WTC11 (cell line): ENCODE results near the gene C1QTNF12. TPM values are rescaled to one million over a fixed set of nuclear protein-coding genes. Genes with fewer than 3 reads are reported as not detected.

ENCODE experiments used
- ATAC-seq: fragments of 200-7000 bp; cut with Tn5 transposase; 2 replicates; pipeline ENCODE4 v1.10.0; 2021; ENCODE audit warnings: mild to moderate bottlenecking, moderate library complexity
- CTCF ChIA-PET: fragments of 300-600 bp; sonication (Branson Sonifier 250); formaldehyde crosslinking; loops from one replicate; lab custom pipeline; 2021; ENCODE audit warnings: antibody characterized with exemption; lab: Charles Lee
- POLR2A ChIA-PET: fragments of 350-600 bp; sonication (Branson Sonifier 250); formaldehyde crosslinking; loops from one replicate; lab custom pipeline; 2021; ENCODE audit warnings: antibody characterized with exemption; lab: Charles Lee
- DNase-seq: peaks from one replicate; pipeline ENCODE4 v3.0.0; 2021; ENCODE audit warnings: low spot score
- H3K27ac Mint-ChIP-seq: 2 replicates; pipeline ENCODE4 v1.8.0; 2021; ENCODE audit warnings: mixed read lengths
- H3K27me3 Mint-ChIP-seq: 2 replicates; pipeline ENCODE4 v1.8.0; 2021; ENCODE audit warnings: low read depth, mild to moderate bottlenecking, moderate library complexity, mixed read lengths
- H3K36me3 Mint-ChIP-seq: 2 replicates; pipeline ENCODE4 v1.8.0; 2021; ENCODE audit warnings: mixed read lengths
- H3K4me1 Mint-ChIP-seq: 2 replicates; pipeline ENCODE4 v1.8.0; 2022; ENCODE audit warnings: mixed read lengths
- H3K4me3 Mint-ChIP-seq: 2 replicates; pipeline ENCODE4 v1.8.0; 2021; ENCODE audit warnings: mild to moderate bottlenecking, moderate library complexity, mixed read lengths
- H3K9me3 Mint-ChIP-seq: 2 replicates; pipeline ENCODE4 v1.8.0; 2021; ENCODE audit warnings: mixed read lengths
- ELF4 ChIP-seq: sonication (generic); formaldehyde crosslinking; IDR thresholded peaks from 2 replicates; pipeline ENCODE4 v1.8.1; 2022; ENCODE audit warnings: low read depth, mild to moderate bottlenecking, moderate library complexity, missing genetic modification reagents
- ETV6 ChIP-seq: sonication (generic); formaldehyde crosslinking; IDR thresholded peaks from 2 replicates; pipeline ENCODE4 v1.8.1; 2022; ENCODE audit warnings: mild to moderate bottlenecking, missing genetic modification reagents
- FOXJ3 ChIP-seq: sonication (generic); formaldehyde crosslinking; IDR thresholded peaks from 2 replicates; pipeline ENCODE4 v1.9.0; 2021; ENCODE audit warnings: missing genetic modification reagents, mild to moderate bottlenecking, borderline replicate concordance
- FOXP1 ChIP-seq: sonication (generic); formaldehyde crosslinking; IDR thresholded peaks from 2 replicates; pipeline ENCODE4 v1.8.0; 2022; ENCODE audit warnings: missing genetic modification reagents, mild to moderate bottlenecking, moderate library complexity, borderline replicate concordance
- KAT7 ChIP-seq: sonication (generic); formaldehyde crosslinking; IDR thresholded peaks from 2 replicates; pipeline ENCODE4 v1.8.1; 2023; ENCODE audit warnings: missing genetic modification reagents, mild to moderate bottlenecking, borderline replicate concordance
- MYBL2 ChIP-seq: sonication (generic); formaldehyde crosslinking; IDR thresholded peaks from 2 replicates; pipeline ENCODE4 v1.8.1; 2023; ENCODE audit warnings: mild to moderate bottlenecking, moderate library complexity, missing genetic modification reagents
- OVOL2 ChIP-seq: fragments of 250-450 bp; sonication (Bioruptor Pico); IDR thresholded peaks from 2 replicates; pipeline ENCODE4 v1.9.0; 2021; ENCODE audit warnings: mild to moderate bottlenecking, borderline replicate concordance
- ZNF121 ChIP-seq: sonication (generic); formaldehyde crosslinking; IDR thresholded peaks from 2 replicates; pipeline ENCODE4 v1.8.0; 2023; ENCODE audit warnings: missing genetic modification reagents
- ZNF219 ChIP-seq: sonication (generic); formaldehyde crosslinking; IDR thresholded peaks from 2 replicates; pipeline ENCODE4 v1.8.0; 2023; ENCODE audit warnings: missing genetic modification reagents, mild to moderate bottlenecking, borderline replicate concordance
- total RNA-seq: library from RNA; stranded (reverse); gene quantifications from 3 replicates; pipeline ENCODE4 v1.2.3, GENCODE V29; 2021
- TF ChIP-seq, protein P1 (sequence below): sonication (generic); formaldehyde crosslinking; IDR thresholded peaks from 2 replicates; pipeline ENCODE4 v1.8.1; 2023; ENCODE audit warnings: mild to moderate bottlenecking, missing genetic modification reagents
- TF ChIP-seq, protein P2 (sequence below): sonication (generic); formaldehyde crosslinking; IDR thresholded peaks from 2 replicates; pipeline ENCODE4 v1.8.1; 2023; ENCODE audit warnings: mild to moderate bottlenecking, moderate library complexity, missing genetic modification reagents
- TF ChIP-seq, protein P3 (sequence below): sonication (generic); formaldehyde crosslinking; IDR thresholded peaks from 2 replicates; pipeline ENCODE4 v1.8.0; 2022; ENCODE audit warnings: mild to moderate bottlenecking, missing genetic modification reagents
- TF ChIP-seq, protein P4 (sequence below): sonication (generic); formaldehyde crosslinking; IDR thresholded peaks from 2 replicates; pipeline ENCODE4 v1.8.0; 2022; ENCODE audit warnings: missing genetic modification reagents
- TF ChIP-seq, protein P5 (sequence below): sonication (generic); formaldehyde crosslinking; IDR thresholded peaks from 2 replicates; pipeline ENCODE4 v1.8.1; 2023; ENCODE audit warnings: mild to moderate bottlenecking, missing genetic modification reagents, moderate library complexity
- TF ChIP-seq, protein P6 (sequence below): fragments of 250-450 bp; sonication (Bioruptor Pico); IDR thresholded peaks from 2 replicates; pipeline ENCODE4 v1.8.0; 2021; ENCODE audit warnings: mild to moderate bottlenecking

The C1QTNF12 gene
- total RNA-seq, 1 experiment from 2014 or later = 10.3 TPM

DNA sequence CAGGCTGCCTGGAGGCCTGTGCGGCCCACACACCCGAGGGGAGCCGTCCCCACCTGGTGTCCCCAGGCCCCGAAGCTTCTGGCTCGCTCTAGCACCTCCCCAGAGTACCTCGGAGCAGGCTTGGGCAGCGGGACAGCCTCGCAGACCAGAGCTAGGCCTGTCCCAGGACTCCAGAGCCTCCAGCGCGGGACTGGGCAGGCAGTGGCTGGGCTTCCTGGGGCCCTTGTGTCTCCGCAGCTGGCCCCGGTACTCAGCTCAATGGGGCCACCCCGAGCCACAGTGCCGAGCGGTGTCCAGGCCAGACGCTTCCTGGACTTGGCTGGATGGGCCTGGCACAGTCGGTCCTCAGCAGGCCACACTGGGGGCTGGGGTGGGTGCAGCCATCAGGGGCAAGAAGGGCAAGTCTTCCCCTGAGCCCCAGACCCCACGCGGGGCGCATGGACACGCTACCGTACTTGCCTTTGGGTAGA, 38.6 kb upstream of the C1QTNF12 start:
- Mint-ChIP-seq H3K4me3 (no peak overlapping the region), H3K27me3 (no peaks in the 10 kb centered on the region), H3K9me3 (no peaks in the 10 kb centered on the region), H3K36me3 (no peaks in the 10 kb centered on the region), H3K27ac (0 out of 2 replicates have a peak overlapping the region, but pooled peaks have one; percentile 36), H3K4me1 (no peaks in the 10 kb centered on the region)
- ChIA-PET POLR2A (no interaction called here), CTCF (interaction anchor here (0.5 to 2.1 kb wide), 3 partner anchors 11 to 28 kb away, joined by 3 to 8 read pairs (median 5); partner anchors contain the start of gene UBE2J2)
- peak; percentile 18 for DNase-seq
- no peak for TF ChIP-seq ETV6 (CRISPR knock-in tag)
- TF ChIP-seq, protein P1, sequence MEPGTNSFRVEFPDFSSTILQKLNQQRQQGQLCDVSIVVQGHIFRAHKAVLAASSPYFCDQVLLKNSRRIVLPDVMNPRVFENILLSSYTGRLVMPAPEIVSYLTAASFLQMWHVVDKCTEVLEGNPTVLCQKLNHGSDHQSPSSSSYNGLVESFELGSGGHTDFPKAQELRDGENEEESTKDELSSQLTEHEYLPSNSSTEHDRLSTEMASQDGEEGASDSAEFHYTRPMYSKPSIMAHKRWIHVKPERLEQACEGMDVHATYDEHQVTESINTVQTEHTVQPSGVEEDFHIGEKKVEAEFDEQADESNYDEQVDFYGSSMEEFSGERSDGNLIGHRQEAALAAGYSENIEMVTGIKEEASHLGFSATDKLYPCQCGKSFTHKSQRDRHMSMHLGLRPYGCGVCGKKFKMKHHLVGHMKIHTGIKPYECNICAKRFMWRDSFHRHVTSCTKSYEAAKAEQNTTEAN (CRISPR knock-in tag) = no peak
- no peak for TF ChIP-seq FOXJ3 (CRISPR knock-in tag)
- no peak for TF ChIP-seq ZNF121 (CRISPR knock-in tag)
- no peak for TF ChIP-seq MYBL2 (CRISPR knock-in tag)
- no peak for TF ChIP-seq ZNF219
- no peak for TF ChIP-seq OVOL2 (CRISPR knock-in tag)
- no peak for TF ChIP-seq FOXP1 (CRISPR knock-in tag)
- TF ChIP-seq, protein P2, sequence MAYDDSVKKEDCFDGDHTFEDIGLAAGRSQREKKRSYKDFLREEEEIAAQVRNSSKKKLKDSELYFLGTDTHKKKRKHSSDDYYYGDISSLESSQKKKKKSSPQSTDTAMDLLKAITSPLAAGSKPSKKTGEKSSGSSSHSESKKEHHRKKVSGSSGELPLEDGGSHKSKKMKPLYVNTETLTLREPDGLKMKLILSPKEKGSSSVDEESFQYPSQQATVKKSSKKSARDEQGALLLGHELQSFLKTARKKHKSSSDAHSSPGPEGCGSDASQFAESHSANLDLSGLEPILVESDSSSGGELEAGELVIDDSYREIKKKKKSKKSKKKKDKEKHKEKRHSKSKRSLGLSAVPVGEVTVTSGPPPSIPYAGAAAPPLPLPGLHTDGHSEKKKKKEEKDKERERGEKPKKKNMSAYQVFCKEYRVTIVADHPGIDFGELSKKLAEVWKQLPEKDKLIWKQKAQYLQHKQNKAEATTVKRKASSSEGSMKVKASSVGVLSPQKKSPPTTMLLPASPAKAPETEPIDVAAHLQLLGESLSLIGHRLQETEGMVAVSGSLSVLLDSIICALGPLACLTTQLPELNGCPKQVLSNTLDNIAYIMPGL (CRISPR knock-in tag) = no peak
- TF ChIP-seq KAT7 (CRISPR knock-in tag) = no peak
- TF ChIP-seq, protein P3, sequence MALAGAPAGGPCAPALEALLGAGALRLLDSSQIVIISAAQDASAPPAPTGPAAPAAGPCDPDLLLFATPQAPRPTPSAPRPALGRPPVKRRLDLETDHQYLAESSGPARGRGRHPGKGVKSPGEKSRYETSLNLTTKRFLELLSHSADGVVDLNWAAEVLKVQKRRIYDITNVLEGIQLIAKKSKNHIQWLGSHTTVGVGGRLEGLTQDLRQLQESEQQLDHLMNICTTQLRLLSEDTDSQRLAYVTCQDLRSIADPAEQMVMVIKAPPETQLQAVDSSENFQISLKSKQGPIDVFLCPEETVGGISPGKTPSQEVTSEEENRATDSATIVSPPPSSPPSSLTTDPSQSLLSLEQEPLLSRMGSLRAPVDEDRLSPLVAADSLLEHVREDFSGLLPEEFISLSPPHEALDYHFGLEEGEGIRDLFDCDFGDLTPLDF = no peak
- TF ChIP-seq, protein P4, sequence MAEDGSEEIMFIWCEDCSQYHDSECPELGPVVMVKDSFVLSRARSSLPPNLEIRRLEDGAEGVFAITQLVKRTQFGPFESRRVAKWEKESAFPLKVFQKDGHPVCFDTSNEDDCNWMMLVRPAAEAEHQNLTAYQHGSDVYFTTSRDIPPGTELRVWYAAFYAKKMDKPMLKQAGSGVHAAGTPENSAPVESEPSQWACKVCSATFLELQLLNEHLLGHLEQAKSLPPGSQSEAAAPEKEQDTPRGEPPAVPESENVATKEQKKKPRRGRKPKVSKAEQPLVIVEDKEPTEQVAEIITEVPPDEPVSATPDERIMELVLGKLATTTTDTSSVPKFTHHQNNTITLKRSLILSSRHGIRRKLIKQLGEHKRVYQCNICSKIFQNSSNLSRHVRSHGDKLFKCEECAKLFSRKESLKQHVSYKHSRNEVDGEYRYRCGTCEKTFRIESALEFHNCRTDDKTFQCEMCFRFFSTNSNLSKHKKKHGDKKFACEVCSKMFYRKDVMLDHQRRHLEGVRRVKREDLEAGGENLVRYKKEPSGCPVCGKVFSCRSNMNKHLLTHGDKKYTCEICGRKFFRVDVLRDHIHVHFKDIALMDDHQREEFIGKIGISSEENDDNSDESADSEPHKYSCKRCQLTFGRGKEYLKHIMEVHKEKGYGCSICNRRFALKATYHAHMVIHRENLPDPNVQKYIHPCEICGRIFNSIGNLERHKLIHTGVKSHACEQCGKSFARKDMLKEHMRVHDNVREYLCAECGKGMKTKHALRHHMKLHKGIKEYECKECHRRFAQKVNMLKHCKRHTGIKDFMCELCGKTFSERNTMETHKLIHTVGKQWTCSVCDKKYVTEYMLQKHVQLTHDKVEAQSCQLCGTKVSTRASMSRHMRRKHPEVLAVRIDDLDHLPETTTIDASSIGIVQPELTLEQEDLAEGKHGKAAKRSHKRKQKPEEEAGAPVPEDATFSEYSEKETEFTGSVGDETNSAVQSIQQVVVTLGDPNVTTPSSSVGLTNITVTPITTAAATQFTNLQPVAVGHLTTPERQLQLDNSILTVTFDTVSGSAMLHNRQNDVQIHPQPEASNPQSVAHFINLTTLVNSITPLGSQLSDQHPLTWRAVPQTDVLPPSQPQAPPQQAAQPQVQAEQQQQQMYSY (CRISPR knock-in tag) = no peak
- no peak for TF ChIP-seq ELF4 (CRISPR knock-in tag)
- TF ChIP-seq, protein P5, sequence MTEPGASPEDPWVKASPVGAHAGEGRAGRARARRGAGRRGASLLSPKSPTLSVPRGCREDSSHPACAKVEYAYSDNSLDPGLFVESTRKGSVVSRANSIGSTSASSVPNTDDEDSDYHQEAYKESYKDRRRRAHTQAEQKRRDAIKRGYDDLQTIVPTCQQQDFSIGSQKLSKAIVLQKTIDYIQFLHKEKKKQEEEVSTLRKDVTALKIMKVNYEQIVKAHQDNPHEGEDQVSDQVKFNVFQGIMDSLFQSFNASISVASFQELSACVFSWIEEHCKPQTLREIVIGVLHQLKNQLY (CRISPR knock-in tag) = no peak
- TF ChIP-seq, protein P6, sequence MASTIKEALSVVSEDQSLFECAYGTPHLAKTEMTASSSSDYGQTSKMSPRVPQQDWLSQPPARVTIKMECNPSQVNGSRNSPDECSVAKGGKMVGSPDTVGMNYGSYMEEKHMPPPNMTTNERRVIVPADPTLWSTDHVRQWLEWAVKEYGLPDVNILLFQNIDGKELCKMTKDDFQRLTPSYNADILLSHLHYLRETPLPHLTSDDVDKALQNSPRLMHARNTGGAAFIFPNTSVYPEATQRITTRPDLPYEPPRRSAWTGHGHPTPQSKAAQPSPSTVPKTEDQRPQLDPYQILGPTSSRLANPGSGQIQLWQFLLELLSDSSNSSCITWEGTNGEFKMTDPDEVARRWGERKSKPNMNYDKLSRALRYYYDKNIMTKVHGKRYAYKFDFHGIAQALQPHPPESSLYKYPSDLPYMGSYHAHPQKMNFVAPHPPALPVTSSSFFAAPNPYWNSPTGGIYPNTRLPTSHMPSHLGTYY = no peak
- ATAC-seq = peak; percentile 15; the same call in 1 of the 2 replicates
